Memory B cell (primary cell): ENCODE measurements around the gene TADA3.

Source experiments
- ATAC-seq: fragments of 150-1000 bp; cut with Tn5 transposase; 2 replicates; pipeline ENCODE4 v1.10.0; 2021; ENCODE audit warnings: low read depth, mild to moderate bottlenecking, moderate library complexity
- DNase-seq, 2 donors: peaks; one replicate each; pipeline ENCODE4 v3.0.0; 2022; ENCODE audit warnings: low spot score in 2 of 2
- H3K27ac Mint-ChIP-seq: one replicate; pipeline ENCODE4 v1.8.0; 2022; ENCODE audit warnings: mild to moderate bottlenecking, moderate library complexity, mixed read lengths
- H3K27me3 Mint-ChIP-seq: one replicate; pipeline ENCODE4 v1.8.0; 2022; ENCODE audit warnings: mixed read lengths
- H3K36me3 Mint-ChIP-seq: one replicate; pipeline ENCODE4 v1.8.0; 2022; ENCODE audit warnings: mild to moderate bottlenecking, mixed read lengths
- H3K4me1 Mint-ChIP-seq: one replicate; pipeline ENCODE4 v1.8.0; 2022; ENCODE audit warnings: mixed read lengths
- H3K4me3 Mint-ChIP-seq: one replicate; pipeline ENCODE4 v1.8.0; 2022; ENCODE audit warnings: mild to moderate bottlenecking, moderate library complexity, mixed read lengths
- H3K9me3 Mint-ChIP-seq: one replicate; pipeline ENCODE4 v1.8.0; 2022; ENCODE audit warnings: mixed read lengths

TADA3 gene

GRCh38 chr3:9749296-9749644 is 43.0 kb downstream of the TADA3 start:
- peaks cover 23% of the 10 kb centered on the region for H3K4me1 Mint-ChIP-seq

GRCh38 chr3:9748031-9748430 is 44.2 kb downstream of the TADA3 start:
- Mint-ChIP-seq H3K4me3 (no peak overlapping the region), H3K9me3 (no peaks in the 10 kb centered on the region), H3K27me3 (no peaks in the 10 kb centered on the region), H3K36me3 (peaks cover 20% of the 10 kb centered on the region), H3K4me1 (peaks cover 21% of the 10 kb centered on the region), H3K27ac (no peak overlapping the region)
- ATAC-seq (no peak), DNase-seq (no peak)

More at GRCh38 chr3:9749296-9749644, 43.0 kb downstream of the TADA3 start:
- H3K4me3 Mint-ChIP-seq, result peak overlapping the region; percentile 91
- H3K27ac Mint-ChIP-seq, result peak overlapping the region; percentile 80
- no peak for ATAC-seq
- no peak for DNase-seq
- H3K36me3 Mint-ChIP-seq, result peaks cover 16% of the 10 kb centered on the region
- no peaks in the 10 kb centered on the region for H3K27me3 Mint-ChIP-seq
- H3K9me3 Mint-ChIP-seq, result no peaks in the 10 kb centered on the region

DNA sequence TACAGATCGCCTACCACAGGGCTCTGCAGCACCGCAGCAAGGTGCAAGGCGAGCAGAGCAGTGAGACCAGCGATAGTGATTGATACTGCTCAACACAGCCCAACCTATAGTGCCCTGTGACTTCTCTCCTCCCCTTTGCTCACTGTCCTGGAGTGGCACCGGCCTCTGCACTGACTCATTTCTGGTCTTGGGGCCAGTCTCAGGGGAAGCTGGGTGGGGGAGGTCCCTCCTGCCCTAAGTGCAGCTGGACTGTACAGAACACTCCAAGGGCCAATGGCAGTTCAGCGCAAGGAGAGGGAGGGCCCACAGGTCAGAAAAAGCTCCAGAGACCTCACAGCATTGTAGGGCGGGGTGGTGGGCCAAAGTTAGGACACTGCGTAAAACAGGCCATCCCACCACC is 45.0 kb downstream of the TADA3 start:
- no peak for DNase-seq
- Mint-ChIP-seq H3K4me1 (peaks cover 16% of the 10 kb centered on the region), H3K27me3 (no peaks in the 10 kb centered on the region), H3K36me3 (peaks cover 22% of the 10 kb centered on the region), H3K4me3 (no peak overlapping the region), H3K9me3 (no peaks in the 10 kb centered on the region), H3K27ac (no peak overlapping the region)
- no peak for ATAC-seq

DNA sequence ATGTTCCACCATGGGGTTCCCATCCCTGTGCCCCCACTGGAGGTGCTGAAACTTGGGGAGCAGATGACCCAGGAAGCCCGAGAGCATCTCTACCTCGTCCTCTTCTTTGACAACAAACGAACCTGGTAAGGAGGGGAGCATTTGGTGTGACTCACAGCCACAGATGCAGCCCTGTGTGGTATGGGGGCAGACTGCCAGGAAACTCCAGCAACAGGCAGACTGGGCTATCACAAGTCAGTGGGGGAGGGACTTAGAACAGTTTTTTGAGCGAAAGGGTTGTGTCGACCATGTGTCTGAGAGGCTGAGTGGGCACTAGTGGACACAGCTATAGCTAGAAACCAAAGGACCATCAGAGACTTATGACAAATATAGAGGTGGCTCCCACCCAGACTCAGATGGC is 45.9 kb downstream of the TADA3 start:
- Mint-ChIP-seq H3K27ac (no peak overlapping the region), H3K4me3 (no peak overlapping the region), H3K36me3 (peaks cover 19% of the 10 kb centered on the region)

GRCh38 chr3:9745521-9745920 is 46.8 kb downstream of the TADA3 start:
- H3K27ac Mint-ChIP-seq, result no peak overlapping the region
- H3K36me3 Mint-ChIP-seq, result peaks cover 23% of the 10 kb centered on the region
- H3K4me3 Mint-ChIP-seq, result no peak overlapping the region
- no peaks in the 10 kb centered on the region for H3K9me3 Mint-ChIP-seq
- ATAC-seq, result no peak
- DNase-seq, result no peak
- H3K27me3 Mint-ChIP-seq, result no peaks in the 10 kb centered on the region
- H3K4me1 Mint-ChIP-seq, result peaks cover 2% of the 10 kb centered on the region

More for the DNA sequence above, 45.9 kb downstream of the TADA3 start:
- Mint-ChIP-seq H3K9me3 (no peaks in the 10 kb centered on the region), H3K4me1 (peaks cover 6% of the 10 kb centered on the region), H3K27me3 (no peaks in the 10 kb centered on the region)
- ATAC-seq (no peak), DNase-seq (no peak)

GRCh38 chr3:9744162-9744561 is 48.1 kb downstream of the TADA3 start:
- H3K36me3 Mint-ChIP-seq, result peaks cover 28% of the 10 kb centered on the region
- ATAC-seq, result no peak
- H3K9me3 Mint-ChIP-seq, result no peaks in the 10 kb centered on the region
- H3K27ac Mint-ChIP-seq, result no peak overlapping the region
- no peak overlapping the region for H3K4me3 Mint-ChIP-seq
- DNase-seq, result no peak
- H3K27me3 Mint-ChIP-seq, result no peaks in the 10 kb centered on the region
- peaks cover 4% of the 10 kb centered on the region for H3K4me1 Mint-ChIP-seq

DNA sequence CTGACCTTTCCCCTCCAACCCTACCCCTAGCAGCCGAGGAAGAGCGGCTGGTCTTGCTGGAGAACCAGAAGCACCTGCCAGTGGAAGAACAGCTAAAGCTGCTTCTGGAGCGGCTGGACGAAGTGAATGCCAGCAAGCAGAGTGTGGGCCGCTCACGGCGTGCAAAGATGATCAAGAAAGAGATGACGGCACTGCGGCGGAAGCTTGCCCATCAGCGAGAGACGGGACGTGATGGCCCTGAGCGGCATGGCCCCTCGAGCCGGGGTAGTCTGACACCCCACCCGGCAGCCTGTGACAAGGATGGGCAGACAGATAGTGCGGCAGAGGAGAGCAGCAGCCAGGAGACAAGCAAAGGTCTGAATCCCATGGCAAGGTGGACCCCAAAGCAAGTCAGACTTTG is 48.7 kb downstream of the TADA3 start:
- Mint-ChIP-seq H3K4me3 (no peak overlapping the region), H3K27ac (no peak overlapping the region), H3K27me3 (no peaks in the 10 kb centered on the region), H3K36me3 (peaks cover 32% of the 10 kb centered on the region), H3K4me1 (peaks cover 6% of the 10 kb centered on the region), H3K9me3 (no peaks in the 10 kb centered on the region)
- DNase-seq (no peak), ATAC-seq (no peak)

DNA sequence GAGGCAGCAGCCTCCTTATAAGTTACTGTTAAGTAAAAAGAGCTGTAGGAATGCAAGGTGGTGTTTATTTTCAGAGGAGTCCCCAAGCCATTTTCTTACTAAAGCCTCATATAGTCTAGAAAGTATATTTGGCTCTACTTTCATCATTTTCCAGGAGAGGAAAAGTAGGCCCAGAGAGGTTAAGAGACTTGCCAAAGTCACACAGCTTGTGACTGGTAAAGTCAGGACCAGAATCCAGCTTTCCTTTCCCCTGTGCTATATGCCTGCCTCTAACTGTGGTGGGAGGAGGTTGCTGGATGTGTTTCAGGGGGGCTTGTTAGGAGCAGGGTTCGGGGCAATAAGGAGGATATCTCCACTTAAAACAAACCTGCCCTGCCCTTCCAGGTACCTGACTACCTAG is 49.7 kb downstream of the TADA3 start:
- DNase-seq, result no peak
- ATAC-seq, result no peak
- H3K9me3 Mint-ChIP-seq, result no peaks in the 10 kb centered on the region
- H3K4me3 Mint-ChIP-seq, result no peak overlapping the region
- no peak overlapping the region for H3K27ac Mint-ChIP-seq
- peaks cover 8% of the 10 kb centered on the region for H3K4me1 Mint-ChIP-seq
- H3K36me3 Mint-ChIP-seq, result peaks cover 36% of the 10 kb centered on the region
- H3K27me3 Mint-ChIP-seq, result no peaks in the 10 kb centered on the region

DNA sequence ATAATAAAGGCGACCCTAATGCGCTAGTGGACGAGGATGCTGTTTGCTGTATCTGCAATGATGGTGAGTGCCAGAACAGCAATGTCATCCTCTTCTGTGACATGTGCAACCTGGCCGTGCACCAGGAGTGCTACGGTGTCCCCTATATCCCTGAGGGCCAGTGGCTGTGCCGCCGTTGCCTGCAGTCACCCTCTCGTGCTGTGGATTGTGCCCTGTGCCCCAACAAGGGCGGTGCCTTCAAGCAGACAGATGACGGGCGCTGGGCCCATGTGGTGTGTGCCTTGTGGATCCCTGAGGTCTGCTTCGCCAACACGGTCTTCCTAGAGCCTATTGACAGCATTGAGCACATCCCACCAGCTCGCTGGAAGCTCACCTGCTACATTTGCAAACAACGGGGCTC is 53.1 kb downstream of the TADA3 start:
- H3K4me1 Mint-ChIP-seq, result peaks cover 13% of the 10 kb centered on the region
- H3K27me3 Mint-ChIP-seq, result no peaks in the 10 kb centered on the region
- H3K4me3 Mint-ChIP-seq, result no peak overlapping the region
- ATAC-seq (no peak), DNase-seq (no peak)
- peaks cover 30% of the 10 kb centered on the region for H3K36me3 Mint-ChIP-seq
- no peak overlapping the region for H3K27ac Mint-ChIP-seq
- H3K9me3 Mint-ChIP-seq, result no peaks in the 10 kb centered on the region

DNA sequence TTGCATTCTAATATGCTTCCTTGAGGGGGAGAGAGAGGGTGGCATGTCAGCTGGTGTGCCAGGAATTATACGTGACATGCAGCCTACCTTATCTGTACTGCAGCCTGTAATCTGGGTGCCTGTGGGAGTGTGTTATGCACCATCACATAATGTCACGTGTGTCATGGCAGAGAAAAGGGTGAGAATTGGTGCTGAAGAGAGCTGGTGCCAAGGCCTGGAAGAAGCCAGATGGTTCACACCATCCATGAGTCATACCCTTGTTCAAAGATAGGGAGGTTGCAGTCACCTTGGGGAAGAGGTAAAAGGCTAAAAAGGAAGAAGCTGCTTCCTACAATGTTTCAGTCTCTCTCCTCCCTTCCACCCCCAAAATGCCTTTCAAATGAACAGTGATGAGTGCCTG is 55.4 kb downstream of the TADA3 start:
- H3K36me3 Mint-ChIP-seq, result peaks cover 23% of the 10 kb centered on the region
- no peak for ATAC-seq

GRCh38 chr3:9732740-9733115 is 59.5 kb downstream of the TADA3 start:
- Mint-ChIP-seq H3K4me1 (peaks cover 30% of the 10 kb centered on the region), H3K9me3 (no peaks in the 10 kb centered on the region), H3K27me3 (no peaks in the 10 kb centered on the region), H3K36me3 (peaks cover 6% of the 10 kb centered on the region), H3K27ac (peak overlapping the region; percentile 66), H3K4me3 (peak overlapping the region; percentile 83)
- ATAC-seq (no peak), DNase-seq (no peak)

More for the DNA sequence above, 55.4 kb downstream of the TADA3 start:
- no peak for DNase-seq
- Mint-ChIP-seq H3K4me3 (no peak overlapping the region), H3K9me3 (no peaks in the 10 kb centered on the region), H3K27me3 (no peaks in the 10 kb centered on the region), H3K4me1 (peaks cover 27% of the 10 kb centered on the region), H3K27ac (no peak overlapping the region)

- Mint-ChIP-seq H3K27me3 (no peaks in the 10 kb centered on the region), H3K4me1 (peaks cover 36% of the 10 kb centered on the region), H3K4me3 (peak overlapping the region; percentile 83), H3K9me3 (no peaks in the 10 kb centered on the region), H3K27ac (peak overlapping the region; percentile 66), H3K36me3 (peaks cover 6% of the 10 kb centered on the region)
- ATAC-seq, result no peak
- DNase-seq, result peak in 1 of 2 donors; percentile 22
Measured at GRCh38 chr3:9732080-9732739, 60.1 kb downstream of the TADA3 start.

DNA sequence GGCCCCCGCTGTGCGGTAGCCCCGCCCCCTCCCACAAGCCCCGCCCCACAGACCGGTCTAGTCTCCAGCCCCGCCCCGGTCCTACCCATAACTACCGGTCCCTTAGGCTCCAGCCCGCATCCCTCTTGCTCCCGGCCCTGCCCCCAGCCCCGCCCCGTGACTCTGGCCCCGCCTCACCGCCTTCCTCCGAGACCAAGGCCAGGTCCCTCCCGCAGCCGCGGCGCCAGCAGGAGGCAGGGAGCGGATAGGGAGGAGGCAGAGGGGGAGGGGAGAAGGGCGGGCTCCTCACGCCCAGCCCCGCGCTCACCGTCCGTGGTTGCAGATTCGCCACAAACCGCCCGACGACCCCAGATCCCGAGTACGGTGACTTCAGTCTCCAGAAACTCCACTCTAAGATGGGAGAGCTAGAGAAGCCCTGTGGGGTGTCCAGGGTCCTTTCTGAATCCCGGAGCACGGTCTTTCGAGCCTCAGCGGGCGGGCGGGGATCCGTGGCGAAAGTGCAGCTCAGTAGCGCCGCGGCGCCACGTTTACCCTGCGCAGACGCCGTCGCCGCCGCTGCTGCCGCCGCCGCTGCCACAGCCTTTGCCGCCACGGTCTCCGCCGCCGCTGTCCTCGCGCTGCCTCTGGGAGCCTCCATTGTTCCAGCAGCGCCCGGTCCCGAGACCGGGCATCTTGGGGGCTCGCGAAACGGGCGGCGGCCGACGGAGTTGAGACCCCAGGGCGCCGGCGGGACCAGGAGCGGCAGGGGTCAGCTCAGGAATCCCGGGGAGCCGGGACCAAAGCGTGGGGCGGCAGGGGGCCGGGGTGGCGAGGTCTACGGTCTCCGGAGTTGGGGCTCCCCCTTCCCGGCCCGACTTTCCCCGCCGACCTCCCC is 60.8 kb downstream of the TADA3 start, which contains the start of gene BRPF1:
Gene BRPF1, plus strand, starts transcription at position 530 of the 874 bp plus-strand sequence. CDS start 2,406 bp downstream, outside the sequence.
- Mint-ChIP-seq H3K27me3 (no peaks in the 10 kb centered on the region), H3K9me3 (no peaks in the 10 kb centered on the region), H3K4me1 (peaks cover 38% of the 10 kb centered on the region), H3K4me3 (peak within 1 kb of the TSS; percentile 99), H3K36me3 (peaks cover 5% of the 10 kb centered on the region), H3K27ac (peak within 1 kb of the TSS; percentile 93)
- DNase-seq, result peak; percentile 96 to 97
- peak; percentile 90 for ATAC-seq

GRCh38 chr3:9730657-9731205 is 61.5 kb downstream of the TADA3 start:
- peaks cover 2% of the 10 kb centered on the region for H3K36me3 Mint-ChIP-seq
- H3K4me1 Mint-ChIP-seq, result peaks cover 35% of the 10 kb centered on the region
- DNase-seq (no peak), ATAC-seq (peak; percentile 26)
- H3K9me3 Mint-ChIP-seq, result no peaks in the 10 kb centered on the region
- H3K27ac Mint-ChIP-seq, result peak overlapping the region; percentile 93
- peak overlapping the region; percentile 99 for H3K4me3 Mint-ChIP-seq
- H3K27me3 Mint-ChIP-seq, result no peaks in the 10 kb centered on the region
